ENCODE measurements around the gene CIB4. TPM values are rescaled to one million over a fixed set of nuclear protein-coding genes. Genes with fewer than 3 reads are reported as not detected.

Gene CIB4
- total and polyA plus RNA-seq, 7 donors, result not detected

- Histone ChIP-seq H3K4me1 (no peaks in the 10 kb centered on the region), H3K4me3 (no peak overlapping the region), H3K9me3 (no peaks in the 10 kb centered on the region), H3K27me3 (no peaks in the 10 kb centered on the region), H3K36me3 (no peaks in the 10 kb centered on the region), H3K27ac (no peak overlapping the region)
- TF ChIP-seq POLR2A (IDR thresholded peaks at IDR 0.05), result no peak
- no peak for TF ChIP-seq EP300 (IDR thresholded peaks at IDR 0.05)
- TF ChIP-seq POLR2AphosphoS5 (IDR thresholded peaks at IDR 0.05), result no peak
- DNase-seq, result peak; percentile 29
- intact Hi-C loops (cut with DNase I), result no loop called here
- WGBS, 2 donors, result 69 to 72% methylated on average over 13 of the region's 13 CpGs
Measured at GRCh38 chr2:26598336-26598995, 42.7 kb downstream of the CIB4 start.

- WGBS, 2 donors, result 15 to 39% methylated on average over 2 of the region's 2 CpGs
Measured at GRCh38 chr2:26597197-26597596, 44.0 kb downstream of the CIB4 start.

GRCh38 chr2:26595146-26595545 is 46.0 kb downstream of the CIB4 start:
- no peak for DNase-seq
- no peaks in the 10 kb centered on the region for H3K4me1 ChIP-seq
- H3K27me3 ChIP-seq, result no peaks in the 10 kb centered on the region
- intact Hi-C loops (cut with DNase I), result no loop called here
- H3K27ac ChIP-seq, result no peak overlapping the region
- no peaks in the 10 kb centered on the region for H3K9me3 ChIP-seq
- WGBS, 2 donors, result 79 to 87% methylated on average over 7 of the region's 7 CpGs
- H3K4me3 ChIP-seq, result no peak overlapping the region
- TF ChIP-seq POLR2A (IDR thresholded peaks at IDR 0.05), result no peak
- no peak for TF ChIP-seq EP300 (IDR thresholded peaks at IDR 0.05)
- TF ChIP-seq CTCF (IDR thresholded peaks at IDR 0.05), result no peak
- no peak for TF ChIP-seq POLR2AphosphoS5 (IDR thresholded peaks at IDR 0.05)
- no peaks in the 10 kb centered on the region for H3K36me3 ChIP-seq

More at GRCh38 chr2:26597197-26597596, 44.0 kb downstream of the CIB4 start:
- no peak for DNase-seq
- intact Hi-C loops (cut with DNase I), result no loop called here
- no peaks in the 10 kb centered on the region for H3K36me3 ChIP-seq
- H3K9me3 ChIP-seq, result no peaks in the 10 kb centered on the region
- TF ChIP-seq EP300 (IDR thresholded peaks at IDR 0.05) (no peak), POLR2A (IDR thresholded peaks at IDR 0.05) (no peak), CTCF (IDR thresholded peaks at IDR 0.05) (no peak), POLR2AphosphoS5 (IDR thresholded peaks at IDR 0.05) (no peak)
- no peaks in the 10 kb centered on the region for H3K27me3 ChIP-seq
- H3K4me3 ChIP-seq, result no peak overlapping the region
- H3K4me1 ChIP-seq, result no peaks in the 10 kb centered on the region
- H3K27ac ChIP-seq, result no peak overlapping the region

GRCh38 chr2:26591619-26592505 is 49.3 kb downstream of the CIB4 start:
- 84% methylated on average over 12 of the region's 12 CpGs for WGBS, 2 donors
- Histone ChIP-seq H3K36me3 (no peaks in the 10 kb centered on the region), H3K27ac (no peak overlapping the region), H3K4me3 (no peak overlapping the region), H3K4me1 (no peaks in the 10 kb centered on the region), H3K27me3 (peaks cover 0 to 9% (median 0%) of the 10 kb centered on the region in 3 donors), H3K9me3 (no peaks in the 10 kb centered on the region)
- DNase-seq, result peak; percentile 45
- TF ChIP-seq CTCF (IDR thresholded peaks at IDR 0.05) (no peak), POLR2AphosphoS5 (IDR thresholded peaks at IDR 0.05) (no peak), POLR2A (IDR thresholded peaks at IDR 0.05) (no peak), EP300 (IDR thresholded peaks at IDR 0.05) (no peak)
- intact Hi-C loops (cut with DNase I), result no loop called here

GRCh38 chr2:26590980-26591618 is 50.1 kb downstream of the CIB4 start:
- H3K27me3 ChIP-seq, result peaks cover 0 to 9% (median 0%) of the 10 kb centered on the region in 3 donors
- no peak overlapping the region for H3K27ac ChIP-seq
- no peaks in the 10 kb centered on the region for H3K9me3 ChIP-seq
- DNase-seq, result peak; percentile 27
- H3K4me3 ChIP-seq, result no peak overlapping the region
- TF ChIP-seq EP300 (IDR thresholded peaks at IDR 0.05) (no peak), CTCF (IDR thresholded peaks at IDR 0.05) (no peak), POLR2AphosphoS5 (IDR thresholded peaks at IDR 0.05) (no peak), POLR2A (IDR thresholded peaks at IDR 0.05) (no peak)
- no peaks in the 10 kb centered on the region for H3K36me3 ChIP-seq
- intact Hi-C loops (cut with DNase I), result no loop called here
- no peaks in the 10 kb centered on the region for H3K4me1 ChIP-seq
- 61 to 67% methylated on average over 11 of the region's 11 CpGs for WGBS, 2 donors

Measured in sigmoid colon (tissue), 7 donors.